Pons (tissue), 1 donor: ENCODE data around the gene YBX1.
"Not testable (repeated sequence)": the region's sequence is repeated elsewhere in the genome, so short reads cannot be mapped to it uniquely, and the experiment has no call there.

ENCODE experiments used
- DNase-seq: peaks from one replicate; pipeline ENCODE4 v3.0.0-alpha.2; 2016; ENCODE audit warnings: low spot score

Gene YBX1

DNA sequence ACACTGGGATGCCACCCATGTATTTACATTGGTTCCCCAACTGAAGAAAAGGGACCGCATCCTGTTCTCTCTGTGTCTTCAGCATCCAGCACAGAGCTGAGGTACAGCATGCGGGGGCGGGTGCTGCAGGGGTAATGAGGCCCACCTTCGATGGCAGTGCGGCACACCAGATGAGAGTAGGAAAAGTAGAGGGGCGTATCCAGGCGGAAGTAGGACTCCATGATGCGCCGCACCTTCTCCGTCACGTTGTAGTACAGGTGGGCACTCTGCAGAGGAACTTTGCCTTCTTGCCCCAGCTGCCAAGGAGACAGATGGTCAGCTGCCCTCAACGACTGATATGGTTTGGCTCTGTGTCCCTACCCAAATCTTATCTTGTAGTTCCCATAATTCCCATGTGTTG is 67.8 kb downstream of the YBX1 start:
- no peak for DNase-seq

- not testable (repeated sequence) for DNase-seq
Observed at GRCh38 chr1:42751511-42752070, 69.4 kb downstream of the YBX1 start.

- DNase-seq, result no peak
Observed at GRCh38 chr1:42752284-42752683, 70.1 kb downstream of the YBX1 start.

DNA sequence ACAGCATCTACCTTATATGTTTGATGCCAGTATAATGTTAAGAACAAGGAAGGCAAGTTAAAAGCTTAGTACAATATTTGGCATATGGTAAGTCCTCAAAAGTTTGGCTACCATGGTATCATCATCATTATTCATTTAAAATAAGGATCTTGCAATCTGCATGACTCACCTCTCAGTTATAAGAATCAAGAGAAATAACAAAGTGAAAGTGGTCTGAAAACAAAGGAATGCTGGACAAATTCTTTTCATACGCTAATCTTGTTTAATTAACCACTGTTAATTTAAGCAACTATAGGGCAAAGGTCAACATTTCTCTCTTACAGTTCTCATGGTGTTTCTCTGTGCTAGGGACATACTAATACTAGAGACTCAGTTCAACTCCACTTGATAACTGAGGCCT is 70.9 kb downstream of the YBX1 start:
- DNase-seq, result no peak
